Measurements from ENCODE around the gene SNPH. TPM values are rescaled to one million over a fixed set of nuclear protein-coding genes. Genes with fewer than 3 reads are reported as not detected.

Gene SNPH
- total RNA-seq, 1 donor from 2014 or later, result 4.6 TPM

- TF ChIP-seq CTCF (conservative IDR thresholded peaks at IDR 0.05; ENCODE audit: low read depth, low read length), result no peak
- H3K4me3 ChIP-seq (ENCODE audit: low read depth, low read length), result no peak overlapping the region
- no peak for DNase-seq (ENCODE audit: low read depth)
These were observed 68.7 kb downstream of the SNPH start for GRCh38 chr20:1334761-1335160.

- DNase-seq (ENCODE audit: low read depth), result no peak
- TF ChIP-seq CTCF (conservative IDR thresholded peaks at IDR 0.05; ENCODE audit: low read depth, low read length), result no peak
- H3K4me3 ChIP-seq (ENCODE audit: low read depth, low read length), result no peak overlapping the region
These were observed 70.0 kb downstream of the SNPH start for GRCh38 chr20:1335961-1336698.

- no peak for TF ChIP-seq CTCF (conservative IDR thresholded peaks at IDR 0.05; ENCODE audit: low read depth, low read length)
- DNase-seq (ENCODE audit: low read depth), result no peak
These were observed 70.7 kb downstream of the SNPH start for GRCh38 chr20:1336699-1337367.

GRCh38 chr20:1337441-1337840 lies 71.3 kb downstream of the SNPH start:
- H3K4me3 ChIP-seq (ENCODE audit: low read depth, low read length), result no peak overlapping the region

More at GRCh38 chr20:1336699-1337367, 70.7 kb downstream of the SNPH start:
- H3K4me3 ChIP-seq (ENCODE audit: low read depth, low read length), result no peak overlapping the region

GRCh38 chr20:1338096-1338495 lies 72.0 kb downstream of the SNPH start:
- H3K4me3 ChIP-seq (ENCODE audit: low read depth, low read length), result no peak overlapping the region
- no peak for DNase-seq (ENCODE audit: low read depth)
- TF ChIP-seq CTCF (conservative IDR thresholded peaks at IDR 0.05; ENCODE audit: low read depth, low read length), result no peak

More at GRCh38 chr20:1337441-1337840, 71.3 kb downstream of the SNPH start:
- DNase-seq (ENCODE audit: low read depth), result no peak
- no peak for TF ChIP-seq CTCF (conservative IDR thresholded peaks at IDR 0.05; ENCODE audit: low read depth, low read length)

- no peak overlapping the region for H3K4me3 ChIP-seq (ENCODE audit: low read depth, low read length)
- no peak for TF ChIP-seq CTCF (conservative IDR thresholded peaks at IDR 0.05; ENCODE audit: low read depth, low read length)
- no peak for DNase-seq (ENCODE audit: low read depth)
These were observed 72.7 kb downstream of the SNPH start for GRCh38 chr20:1338801-1339200.

Data from epithelial cell of proximal tubule (primary cell).